ENCODE data around the gene DNAH14.

Gene DNAH14

DNA sequence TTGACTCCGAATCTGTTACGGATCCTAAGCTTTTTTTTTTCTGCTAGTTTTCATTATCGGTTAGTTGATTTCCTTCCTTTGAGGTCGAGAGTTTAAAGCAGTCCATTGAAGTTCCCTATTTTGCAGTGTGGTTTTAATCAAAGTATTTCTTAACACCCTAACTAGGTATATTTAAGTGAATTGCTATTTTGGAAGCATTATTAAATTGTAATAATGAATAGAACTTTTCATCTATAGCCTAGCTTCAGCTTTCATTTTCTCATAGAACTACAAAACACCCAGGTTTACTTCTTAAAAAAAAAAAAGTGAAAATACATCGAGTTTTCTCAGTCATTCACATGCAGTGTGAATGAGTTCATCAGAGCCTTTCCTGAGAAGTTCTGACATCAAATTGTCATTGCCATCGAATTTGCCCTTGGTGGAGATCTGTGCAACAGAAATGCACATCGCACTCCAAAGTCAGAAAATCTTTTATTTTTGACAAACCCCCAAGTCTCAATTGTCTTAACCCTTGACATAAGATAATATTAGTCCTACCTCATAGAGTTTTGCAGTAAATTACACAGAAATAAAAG is 499.5 kb downstream of the DNAH14 start:
- DNase-seq (ENCODE audit: low read depth), result no peak

DNA sequence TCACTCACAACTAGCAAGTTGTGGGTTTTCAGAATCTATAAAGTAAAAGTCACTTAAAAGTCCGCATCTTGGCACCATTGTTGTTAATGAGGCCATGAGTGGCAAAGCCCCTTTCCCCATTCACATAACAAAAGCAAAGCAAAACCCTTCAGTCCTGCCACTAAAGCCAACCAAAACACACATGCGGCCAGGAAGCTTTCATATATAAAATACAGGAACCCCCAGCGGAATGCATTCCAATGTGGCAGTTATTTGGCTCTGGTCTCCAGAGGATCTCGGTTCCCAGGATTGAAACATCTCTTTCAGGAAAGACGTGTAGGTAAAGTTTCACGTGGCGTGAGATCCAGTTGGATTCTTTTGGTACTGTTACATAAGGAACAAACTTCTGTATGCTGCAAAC is 500.8 kb downstream of the DNAH14 start:
- DNase-seq (ENCODE audit: low read depth), result no peak

DNA sequence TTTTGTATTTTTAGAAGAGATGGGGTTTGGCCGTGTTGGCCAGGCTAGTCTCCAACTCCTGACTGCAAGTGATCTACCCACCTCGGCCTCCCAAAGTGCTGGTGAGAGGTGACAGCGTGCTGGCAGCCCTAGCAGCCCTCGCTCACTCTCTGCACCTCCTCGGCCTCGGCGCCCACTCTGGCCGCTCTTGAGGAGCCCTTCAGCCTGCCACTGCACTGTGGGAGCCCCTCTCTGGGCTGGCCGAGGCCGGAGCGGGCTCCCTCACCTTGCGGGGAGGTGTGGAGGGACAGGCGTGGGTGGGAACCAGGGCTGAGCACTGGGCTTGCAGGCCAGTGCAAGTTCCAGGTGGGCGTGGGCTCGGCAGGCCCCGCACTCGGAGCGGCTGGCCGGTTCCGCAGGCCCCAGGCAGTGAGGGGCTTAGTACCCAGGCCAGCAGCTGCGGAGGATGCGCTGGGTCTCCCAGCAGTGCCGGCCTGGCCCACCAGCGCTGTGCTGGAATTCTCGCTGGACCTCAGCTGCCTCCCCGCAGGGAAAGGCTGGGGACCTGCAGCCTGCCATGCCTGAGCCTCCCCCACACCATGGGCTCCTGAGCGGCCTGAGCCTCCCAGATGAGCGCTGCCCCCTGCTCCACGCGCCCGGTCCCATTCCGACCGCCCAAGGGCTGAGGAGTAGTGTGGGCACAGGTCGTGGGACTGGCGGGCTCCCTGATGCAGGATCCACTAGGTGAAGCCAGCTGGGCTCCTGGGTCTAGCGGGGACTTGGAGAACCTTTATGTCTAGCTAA is 501.8 kb downstream of the DNAH14 start:
- DNase-seq (ENCODE audit: low read depth), result no peak

DNA sequence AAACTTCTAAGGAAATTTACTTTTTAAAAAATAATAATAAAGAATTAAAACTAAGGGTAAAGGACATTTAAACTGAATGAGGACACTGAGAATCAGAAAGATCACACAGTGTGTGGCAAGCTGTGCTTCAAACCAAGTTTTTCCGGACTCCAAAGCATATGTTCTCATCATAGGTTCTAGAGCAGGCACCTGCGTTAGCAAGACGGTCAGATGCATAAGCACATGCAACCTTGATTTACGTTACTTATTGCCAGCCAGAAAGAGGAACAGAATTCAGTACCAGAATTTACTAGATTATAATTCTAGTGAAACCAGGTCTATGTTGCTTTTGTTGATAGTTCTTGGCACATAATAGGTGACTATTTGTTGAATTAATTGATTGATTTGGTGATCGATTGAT is 504.6 kb downstream of the DNAH14 start:
- DNase-seq (ENCODE audit: low read depth), result no peak

DNA sequence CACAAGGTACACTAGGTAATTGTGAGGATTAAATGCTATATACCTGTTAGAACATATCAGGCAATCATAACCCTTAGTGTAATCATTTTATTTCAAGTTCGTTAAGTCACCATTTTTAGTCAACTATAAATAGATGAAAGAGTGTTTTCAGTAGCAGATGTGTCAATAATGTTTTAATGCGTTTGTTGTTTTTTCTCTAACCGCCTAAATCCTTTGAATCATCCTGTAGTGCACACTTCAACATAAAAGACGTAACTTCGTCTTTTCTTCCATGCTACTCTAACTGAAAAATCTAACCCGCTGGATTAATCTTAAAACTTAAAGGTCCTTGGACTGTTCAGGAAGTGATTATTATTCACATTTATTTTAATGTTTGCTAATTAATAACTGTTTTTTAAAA is 505.6 kb downstream of the DNAH14 start:
- no peak for DNase-seq (ENCODE audit: low read depth)

DNA sequence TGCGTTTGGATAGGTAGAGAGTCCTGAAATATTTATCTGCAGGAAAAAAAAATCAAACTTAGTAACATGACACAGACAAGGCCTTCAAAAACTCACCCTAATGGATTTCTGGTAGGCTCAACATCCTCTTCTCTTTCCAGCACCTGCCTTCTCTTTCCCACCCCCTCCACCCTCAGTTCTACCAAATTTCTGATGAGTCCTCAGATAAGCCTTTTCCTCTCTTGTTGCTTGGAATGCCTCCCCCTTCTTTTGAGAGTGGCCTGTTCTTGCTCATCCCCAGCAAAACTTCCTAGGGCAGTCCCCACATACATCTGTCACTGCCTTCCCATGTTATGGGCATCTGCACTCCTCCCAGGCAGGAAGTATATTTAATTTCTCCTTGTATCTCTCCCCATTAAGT is 506.0 kb downstream of the DNAH14 start:
- no peak for DNase-seq (ENCODE audit: low read depth)

DNA sequence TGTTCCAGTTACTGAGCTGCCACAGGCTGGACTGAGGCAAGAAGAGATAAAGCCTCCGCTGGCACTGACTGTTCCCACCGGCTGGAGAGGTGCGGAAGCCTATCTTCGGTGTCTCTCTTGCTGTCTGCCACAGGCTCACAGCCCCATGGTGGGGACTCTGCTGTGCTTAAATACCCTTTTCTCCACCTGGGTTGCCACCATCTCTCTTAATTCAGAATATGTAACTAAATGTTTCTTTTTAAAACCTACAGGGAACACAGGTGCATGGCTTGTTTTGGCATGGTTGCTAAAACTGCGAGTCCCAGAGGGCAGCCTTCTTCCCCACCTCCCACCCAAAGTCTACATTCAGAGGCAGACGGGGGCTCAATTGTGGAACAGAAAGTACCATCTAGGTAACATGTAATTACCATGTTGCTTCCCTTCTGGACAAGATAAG is 506.5 kb downstream of the DNAH14 start:
- no peak for DNase-seq (ENCODE audit: low read depth)

DNA sequence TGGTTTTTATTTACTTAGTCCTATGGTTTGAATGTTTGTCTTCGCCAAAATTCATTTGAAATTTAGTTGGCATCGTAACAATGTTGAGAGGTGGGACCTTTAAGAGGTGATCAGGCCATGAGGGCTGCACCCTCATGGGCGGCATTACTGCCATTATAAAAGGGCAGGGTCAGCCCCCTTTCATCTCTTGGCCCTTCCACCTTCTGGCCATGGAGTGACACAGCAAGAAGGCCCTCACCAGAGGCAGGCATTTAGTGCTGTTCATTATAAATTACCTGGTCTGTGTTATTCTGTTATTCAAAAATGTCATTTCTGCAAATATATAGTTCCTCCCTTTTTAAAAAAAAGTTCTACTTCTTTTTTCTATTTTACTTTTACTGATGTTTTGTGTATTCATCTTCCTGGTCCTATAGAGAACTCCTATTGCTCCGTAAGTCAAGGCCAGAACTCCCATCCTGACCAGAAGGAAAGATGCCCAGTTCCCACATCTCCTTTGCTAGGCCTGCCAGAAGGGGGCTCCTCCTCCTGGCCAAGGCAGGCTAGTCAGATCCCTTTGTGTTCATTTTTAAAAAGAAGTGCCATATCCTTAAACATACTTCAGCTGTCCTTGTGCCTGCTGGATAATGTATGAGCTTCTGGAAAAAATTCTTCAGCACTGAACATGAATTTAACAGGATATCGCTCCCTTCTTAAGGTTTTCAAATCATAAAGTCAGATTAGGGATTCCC is 508.4 kb downstream of the DNAH14 start:
- DNase-seq (ENCODE audit: low read depth), result no peak

DNA sequence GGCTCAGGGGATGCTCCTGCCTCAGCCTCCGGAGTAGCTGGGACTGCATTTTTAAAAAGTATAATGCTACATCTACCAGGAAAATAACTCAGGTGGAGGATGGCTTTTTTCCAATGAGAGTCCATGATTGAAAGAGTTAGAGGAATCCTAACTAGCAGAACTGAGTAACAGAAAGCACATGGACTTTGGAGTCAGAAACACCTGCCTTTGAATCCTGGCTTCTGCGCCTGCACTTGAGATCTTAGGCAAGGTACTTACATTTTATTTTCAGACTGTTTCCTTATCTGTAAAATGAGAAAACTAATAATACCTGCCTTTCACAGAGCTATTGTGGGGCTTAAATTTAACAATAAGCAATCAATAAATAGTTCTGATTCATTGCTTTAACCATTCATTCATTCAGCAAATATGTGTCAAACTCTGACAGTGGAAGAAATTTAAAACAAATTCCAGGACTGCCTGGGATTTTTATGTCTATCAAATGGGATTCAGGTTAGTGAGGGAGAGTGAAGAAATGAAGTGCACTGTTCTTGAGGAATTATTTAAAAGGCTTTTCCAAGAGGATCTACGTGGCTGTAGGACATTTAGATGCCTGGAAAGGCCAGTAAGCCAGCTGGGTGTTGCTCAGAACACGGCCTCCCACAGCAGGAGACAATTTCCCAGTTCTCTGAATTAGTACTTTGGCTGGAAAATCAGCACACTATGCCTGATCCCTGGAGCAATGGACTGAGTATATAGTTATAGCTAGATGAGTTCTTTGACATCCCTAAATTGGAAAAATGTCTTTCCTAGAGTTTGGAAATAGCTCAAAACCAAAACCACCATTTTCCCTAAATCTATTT is 511.1 kb downstream of the DNAH14 start:
- DNase-seq (ENCODE audit: low read depth), result no peak

DNA sequence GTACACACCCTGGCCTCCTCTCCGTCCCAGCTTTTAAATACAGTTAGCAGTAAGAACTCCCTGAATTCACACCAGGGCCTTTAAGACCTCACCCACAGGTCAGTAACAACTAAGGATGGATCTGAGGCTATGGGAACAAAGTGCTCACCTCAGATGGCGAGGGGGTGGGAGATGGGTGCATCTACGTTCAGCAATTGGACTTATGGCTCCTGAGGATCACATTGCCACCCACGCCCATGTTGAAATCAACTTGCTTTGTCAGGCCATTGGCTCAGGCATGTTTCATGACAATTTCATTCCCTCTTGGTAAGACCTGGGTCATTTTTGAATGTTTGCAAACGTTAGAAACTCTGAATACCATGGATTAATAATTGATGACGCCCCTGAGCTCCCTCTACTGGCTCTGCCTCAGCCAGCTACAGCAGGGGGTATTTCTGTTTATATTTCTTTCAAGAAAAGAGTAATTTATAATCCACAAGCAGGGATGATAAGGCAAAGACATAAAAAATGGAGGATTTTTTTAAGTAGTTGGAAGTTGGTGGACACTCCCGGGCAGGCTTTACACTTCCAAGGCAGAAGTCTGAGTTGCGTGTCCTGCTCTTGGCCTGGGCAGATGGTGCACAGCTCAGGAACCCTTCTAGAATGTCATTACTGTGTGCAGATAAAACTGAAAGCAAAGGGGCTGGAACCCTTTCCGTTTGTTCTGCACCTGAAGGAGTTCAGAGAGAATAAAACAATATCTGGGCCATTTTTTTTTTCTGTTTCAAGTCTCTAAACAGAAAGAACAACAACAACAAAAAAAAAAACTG is 512.0 kb downstream of the DNAH14 start:
- no peak for DNase-seq (ENCODE audit: low read depth)

DNA sequence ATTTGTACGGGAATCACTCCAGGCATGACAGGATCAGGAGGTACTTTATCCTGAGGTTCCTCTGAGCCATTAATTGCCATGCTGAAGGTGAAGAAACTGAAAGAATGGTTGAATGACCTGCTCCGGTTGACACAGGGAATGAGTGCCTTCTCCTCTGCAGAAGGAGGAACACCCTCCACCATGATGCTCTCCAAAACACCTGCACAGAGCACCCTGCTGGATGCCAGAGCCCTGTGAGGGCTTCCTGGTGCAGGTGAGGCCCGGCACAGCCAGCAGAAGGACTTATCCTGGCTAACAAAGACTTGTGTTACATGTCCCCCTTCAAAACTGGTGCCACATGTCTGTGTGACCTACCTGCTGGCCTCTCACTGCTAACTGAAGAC is 512.6 kb downstream of the DNAH14 start:
- no peak for DNase-seq (ENCODE audit: low read depth)

DNA sequence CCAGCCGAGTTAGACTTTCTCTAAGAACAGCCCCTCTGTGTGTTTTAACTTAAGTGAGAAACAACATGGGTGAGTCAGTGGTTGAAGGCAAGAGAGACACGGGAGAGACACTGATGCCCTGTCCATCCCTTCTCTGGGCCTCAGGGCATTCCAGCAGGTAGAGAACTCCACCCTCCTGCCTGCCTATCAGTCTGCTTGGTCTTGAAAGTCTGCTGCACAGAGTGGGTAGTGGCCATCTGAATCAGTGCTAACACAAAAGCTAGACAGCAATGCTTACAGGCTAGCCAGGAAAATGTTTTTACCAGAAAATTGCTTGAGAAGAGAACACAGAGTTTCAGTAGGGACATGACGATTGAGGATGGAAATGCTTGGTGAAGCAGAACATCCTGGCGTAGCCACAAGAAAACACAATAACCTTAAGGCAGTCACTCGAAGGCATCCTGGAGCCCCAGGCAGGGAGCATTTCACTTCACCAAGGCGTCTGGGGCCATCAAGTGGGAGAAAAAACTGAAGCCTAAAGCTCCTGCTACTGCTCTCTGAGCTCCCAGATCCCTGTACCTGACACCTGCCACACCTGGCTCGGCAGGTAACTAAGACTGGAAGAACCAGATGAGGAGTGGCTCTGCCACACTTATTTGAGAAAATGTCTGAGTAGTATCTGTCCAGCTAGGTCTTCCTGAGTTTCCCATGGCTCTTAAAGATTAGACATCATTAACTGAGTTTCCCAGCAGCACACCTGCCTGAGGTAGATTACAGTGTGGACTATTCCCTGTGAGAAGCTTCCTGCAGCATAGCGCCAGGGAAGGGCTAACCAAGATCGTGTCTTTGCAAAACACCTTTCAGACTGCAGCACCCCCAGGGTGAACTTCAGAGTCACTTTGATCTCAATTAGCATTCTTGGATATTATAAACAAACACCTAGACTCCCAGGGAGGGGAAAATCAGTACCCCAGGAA is 516.4 kb downstream of the DNAH14 start:
- no peak for DNase-seq (ENCODE audit: low read depth)

DNA sequence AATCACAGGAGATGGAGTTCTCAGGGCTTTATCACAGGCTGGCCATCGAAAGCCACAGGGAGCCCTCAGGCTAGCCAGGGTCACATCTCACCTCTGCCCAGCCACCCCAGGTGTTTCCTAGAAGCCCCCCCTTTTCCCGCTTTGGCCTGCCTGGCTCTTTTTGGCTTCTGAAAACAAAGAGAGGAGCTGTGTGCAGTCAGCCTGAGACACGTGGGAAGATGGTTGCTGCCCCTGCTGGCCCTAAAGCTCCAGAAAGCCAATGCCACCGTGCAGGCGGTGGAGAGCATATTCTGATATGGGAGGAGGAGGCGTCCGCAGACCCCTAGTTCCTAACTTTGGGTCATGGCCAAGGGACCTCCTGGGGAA is 517.1 kb downstream of the DNAH14 start:
- no peak for DNase-seq (ENCODE audit: low read depth)

DNA sequence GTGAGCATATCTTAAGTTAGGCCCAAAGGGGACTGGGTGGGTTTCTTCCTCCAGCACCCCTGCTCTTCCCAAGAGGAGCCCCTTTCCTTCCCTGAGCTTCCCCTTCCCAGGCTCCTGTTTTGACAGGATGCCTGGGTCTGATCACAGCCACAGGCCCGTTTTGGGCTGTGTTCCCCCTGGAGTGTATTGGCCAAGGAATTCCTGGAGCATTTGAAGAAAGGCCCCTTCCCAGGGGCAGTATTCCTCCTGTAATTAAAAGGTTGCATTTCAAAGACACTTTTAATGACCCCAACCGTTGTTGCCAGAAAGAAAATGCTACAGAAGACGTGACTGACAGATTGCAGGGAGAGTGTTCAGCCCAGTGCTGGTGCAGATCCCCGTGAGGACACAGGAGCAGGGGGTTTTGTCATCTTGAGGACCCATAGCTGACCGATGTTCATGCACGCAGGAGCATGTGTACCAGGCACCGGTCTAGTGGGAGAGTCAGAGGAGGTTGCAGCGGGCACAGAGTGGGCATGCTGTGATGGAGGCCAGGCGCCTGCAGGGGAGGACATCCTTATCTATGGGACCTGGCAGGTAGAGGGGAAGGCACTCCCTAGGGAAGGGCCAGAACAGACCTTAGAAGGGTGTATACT is 517.6 kb downstream of the DNAH14 start:
- DNase-seq (ENCODE audit: low read depth), result no peak

DNA sequence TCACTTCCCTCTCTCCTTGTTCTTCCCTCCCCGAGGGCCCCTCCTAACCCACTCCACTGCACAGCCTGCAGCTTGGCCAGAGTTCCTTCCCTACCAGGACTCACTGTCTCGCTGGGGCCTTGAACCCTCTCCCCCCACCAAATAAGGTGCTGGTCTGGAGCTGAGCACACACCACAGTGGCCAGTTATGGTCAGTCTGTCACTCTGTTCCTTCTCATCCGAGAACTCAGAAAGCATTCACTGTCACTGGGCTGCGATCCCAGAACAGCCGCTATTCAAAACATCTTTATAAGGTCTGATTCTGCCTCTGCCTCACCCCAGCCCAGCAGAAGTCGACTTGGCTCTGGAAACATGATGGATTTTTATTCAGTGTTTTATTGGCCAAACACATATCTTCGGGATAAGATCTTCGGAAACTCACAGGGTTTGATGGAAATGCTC is 518.2 kb downstream of the DNAH14 start:
- no peak for DNase-seq (ENCODE audit: low read depth)

DNA sequence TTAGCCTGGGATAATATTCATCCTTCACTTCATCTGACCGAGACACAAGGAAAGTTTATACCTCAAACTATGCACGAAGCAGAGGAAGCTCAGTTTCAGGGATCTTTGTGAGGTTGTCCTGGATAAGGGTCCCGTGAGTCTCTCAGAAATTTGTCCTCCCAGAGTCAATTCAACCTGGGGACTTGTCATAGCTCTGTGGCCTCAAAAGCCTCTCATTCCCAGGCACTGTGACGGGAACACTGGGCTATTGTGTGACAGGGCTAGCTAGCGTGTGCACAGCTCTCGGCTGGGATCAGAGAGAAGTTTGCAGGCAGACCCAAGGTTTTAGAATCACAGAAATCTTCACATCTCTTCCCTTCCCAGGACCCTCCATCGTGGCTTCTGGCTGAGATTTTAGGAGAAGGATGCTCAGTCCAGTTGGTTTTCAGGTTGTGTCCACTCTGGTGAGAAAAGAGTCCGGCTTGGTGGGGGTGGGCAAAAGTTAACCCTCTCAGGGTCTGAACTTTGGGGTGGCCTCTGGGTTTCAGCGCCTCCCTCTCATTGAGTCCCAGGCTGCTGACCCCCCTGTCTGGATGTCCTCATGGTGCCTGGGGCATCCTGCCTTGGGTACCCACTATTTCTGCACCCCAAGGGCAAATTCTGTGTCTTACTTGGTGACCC is 518.8 kb downstream of the DNAH14 start:
- no peak for DNase-seq (ENCODE audit: low read depth)
